ENCODE data around the gene CLEC4C. TPM values are rescaled to one million over a fixed set of nuclear protein-coding genes. Genes with fewer than 3 reads are reported as not detected.
"Not testable (repeated sequence)": the region's sequence is repeated elsewhere in the genome, so short reads cannot be mapped to it uniquely, and the experiment has no call there.

CLEC4C gene
- total RNA-seq, 1 donor from 2014 or later: not detected

- Histone ChIP-seq H4K20me1 (ENCODE audit: low read depth) (no peaks in the 10 kb centered on the region), H3K4me2 (no peak overlapping the region), H3K27me3 (no peaks in the 10 kb centered on the region), H3K9ac (no peak overlapping the region), H3K36me3 (no peaks in the 10 kb centered on the region), H3K4me1 (peaks cover 12% of the 10 kb centered on the region), H3K27ac (no peak overlapping the region), H2AFZ (replicated peaks) (no peak overlapping the region), H3K79me2 (ENCODE audit: low read depth) (no peaks in the 10 kb centered on the region), H3K9me3 (ENCODE audit: low read depth) (no peaks in the 10 kb centered on the region), H3F3A (ENCODE audit: low read depth) (no peaks in the 10 kb centered on the region), H3K4me3 (no peak overlapping the region)
- no peak for DNase-seq (ENCODE audit: low spot score)
- Mint-ChIP-seq H3K4me3 (no peak overlapping the region), H3K36me3 (no peaks in the 10 kb centered on the region), H3K4me1 (peaks cover 15% of the 10 kb centered on the region), H3K27ac (no peak overlapping the region), H3K9me3 (no peaks in the 10 kb centered on the region), H3K27me3 (ENCODE audit: insufficient read depth, low read depth) (peaks cover 6% of the 10 kb centered on the region)
- no peak for TF ChIP-seq EZH2 (IDR thresholded peaks at IDR 0.05)
- no peak for TF ChIP-seq CTCF (IDR thresholded peaks at IDR 0.05)
- no peak for TF ChIP-seq EZH2phosphoT487 (IDR thresholded peaks at IDR 0.05)
These were observed 14.2 kb downstream of the CLEC4C start for GRCh38 chr12:7732993-7733392.

GRCh38 chr12:7731486-7731885, 15.7 kb downstream of the CLEC4C start:
- no peak for TF ChIP-seq EZH2phosphoT487 (IDR thresholded peaks at IDR 0.05)
- no peak overlapping the region for H3K9ac ChIP-seq
- no peaks in the 10 kb centered on the region for H3K9me3 ChIP-seq (ENCODE audit: low read depth)
- peak overlapping the region; percentile 52 for H3K27ac Mint-ChIP-seq
- H3K4me3 Mint-ChIP-seq: no peak overlapping the region
- H3K36me3 ChIP-seq: no peaks in the 10 kb centered on the region
- no peak overlapping the region for H3K4me3 ChIP-seq
- peaks cover 10% of the 10 kb centered on the region for H3K27me3 Mint-ChIP-seq (ENCODE audit: insufficient read depth, low read depth)
- H3K4me1 ChIP-seq: peaks cover 12% of the 10 kb centered on the region
- no peak overlapping the region for H3K27ac ChIP-seq
- no peaks in the 10 kb centered on the region for H3K27me3 ChIP-seq
- H3K4me1 Mint-ChIP-seq: peaks cover 15% of the 10 kb centered on the region
- peak; percentile 30 for DNase-seq (ENCODE audit: low spot score)
- H3F3A ChIP-seq (ENCODE audit: low read depth): no peaks in the 10 kb centered on the region
- no peaks in the 10 kb centered on the region for H3K36me3 Mint-ChIP-seq
- H2AFZ ChIP-seq (replicated peaks): peak overlapping the region; percentile 58
- peaks cover 7% of the 10 kb centered on the region for H3K9me3 Mint-ChIP-seq
- peak overlapping the region; percentile 38 for H3K4me2 ChIP-seq
- no peaks in the 10 kb centered on the region for H3K79me2 ChIP-seq (ENCODE audit: low read depth)
- no peaks in the 10 kb centered on the region for H4K20me1 ChIP-seq (ENCODE audit: low read depth)

GRCh38 chr12:7730984-7731383, 16.2 kb downstream of the CLEC4C start:
- not testable (repeated sequence) for H3K27ac ChIP-seq; H3K79me2 ChIP-seq (ENCODE audit: low read depth); H3K9me3 ChIP-seq (ENCODE audit: low read depth); H4K20me1 ChIP-seq (ENCODE audit: low read depth); H3K36me3 Mint-ChIP-seq; H3K9ac ChIP-seq; H3K4me3 ChIP-seq; H3K4me3 Mint-ChIP-seq; H3K9me3 Mint-ChIP-seq; H3K36me3 ChIP-seq; H3K27me3 ChIP-seq; DNase-seq (ENCODE audit: low spot score); H3F3A ChIP-seq (ENCODE audit: low read depth)
- Histone ChIP-seq H3K4me2 (peak overlapping the region; percentile 38), H2AFZ (replicated peaks) (peak overlapping the region; percentile 58), H3K4me1 (peaks cover 12% of the 10 kb centered on the region)
- peak overlapping the region; percentile 52 for H3K27ac Mint-ChIP-seq
- H3K27me3 Mint-ChIP-seq (ENCODE audit: insufficient read depth, low read depth): peaks cover 10% of the 10 kb centered on the region
- H3K4me1 Mint-ChIP-seq: peaks cover 15% of the 10 kb centered on the region

- Histone ChIP-seq H3K9me3 (ENCODE audit: low read depth) (no peaks in the 10 kb centered on the region), H3F3A (ENCODE audit: low read depth) (no peaks in the 10 kb centered on the region), H3K79me2 (ENCODE audit: low read depth) (no peaks in the 10 kb centered on the region), H3K4me1 (peaks cover 12% of the 10 kb centered on the region), H3K36me3 (no peaks in the 10 kb centered on the region), H4K20me1 (ENCODE audit: low read depth) (no peaks in the 10 kb centered on the region), H3K4me2 (no peak overlapping the region), H3K4me3 (no peak overlapping the region), H2AFZ (replicated peaks) (no peak overlapping the region), H3K27ac (no peak overlapping the region), H3K27me3 (no peaks in the 10 kb centered on the region), H3K9ac (no peak overlapping the region)
- no peak for TF ChIP-seq CTCF (IDR thresholded peaks at IDR 0.05)
- no peak for TF ChIP-seq EZH2 (IDR thresholded peaks at IDR 0.05)
- TF ChIP-seq EZH2phosphoT487 (IDR thresholded peaks at IDR 0.05): no peak
- no peak overlapping the region for H3K4me3 Mint-ChIP-seq
- H3K36me3 Mint-ChIP-seq: no peaks in the 10 kb centered on the region
- no peak for DNase-seq (ENCODE audit: low spot score)
- no peak overlapping the region for H3K27ac Mint-ChIP-seq
- H3K9me3 Mint-ChIP-seq: peaks cover 7% of the 10 kb centered on the region
- H3K4me1 Mint-ChIP-seq: peaks cover 15% of the 10 kb centered on the region
- peaks cover 8% of the 10 kb centered on the region for H3K27me3 Mint-ChIP-seq (ENCODE audit: insufficient read depth, low read depth)
These were observed 17.4 kb downstream of the CLEC4C start for GRCh38 chr12:7729746-7730145.

Measured in neural progenitor cell (in vitro differentiated cells).